GM18951 (cell line): ENCODE data around the gene FOXO3.

Source experiments
- POLR2A ChIP-seq: IDR thresholded peaks from 4 replicates; pipeline ENCODE4 v1.6.1; 2011; ENCODE audit warnings: mild to moderate bottlenecking; ENCODE audit not compliant: insufficient read length, insufficient read depth; ENCODE audit errors: extremely low read depth
- in situ Hi-C: fragments of 300-500 bp; cut with MboI; formaldehyde crosslinking; loops from one replicate; pipeline ENCODE4 v1.12.0; 2022; ENCODE audit warnings: low sequenced_read_pairs, mixed read lengths, inconsistent platforms; ENCODE audit not compliant: unreplicated experiment

Gene FOXO3

GRCh38 chr6:108543175-108543940, 17.4 kb upstream of the FOXO3 start:
- no peak for TF ChIP-seq POLR2A
- in situ Hi-C loops = loop anchor here (10.0 kb wide), 2 partner anchors 351 to 521 kb away; no protein-coding TSS in a partner anchor

- in situ Hi-C loops = loop anchor here (10.0 kb wide), 2 partner anchors 350 to 520 kb away; no protein-coding TSS in a partner anchor
- TF ChIP-seq POLR2A = no peak
Measured at GRCh38 chr6:108544606-108545005, 16.1 kb upstream of the FOXO3 start.

GRCh38 chr6:108546079-108547049, 14.4 kb upstream of the FOXO3 start:
- TF ChIP-seq POLR2A = no peak
- in situ Hi-C loops = loop anchor here (10.0 kb wide), 2 partner anchors 348 to 518 kb away; no protein-coding TSS in a partner anchor

GRCh38 chr6:108549241-108549640, 11.5 kb upstream of the FOXO3 start:
- in situ Hi-C loops = loop anchor here (10.0 kb wide), 2 partner anchors 346 to 516 kb away; no protein-coding TSS in a partner anchor

GRCh38 chr6:108549741-108550140, 11.0 kb upstream of the FOXO3 start:
- TF ChIP-seq POLR2A = no peak
- in situ Hi-C loops = loop anchor here (10.0 kb wide), 2 partner anchors 345 to 515 kb away; no protein-coding TSS in a partner anchor

More at GRCh38 chr6:108549241-108549640, 11.5 kb upstream of the FOXO3 start:
- no peak for TF ChIP-seq POLR2A

GRCh38 chr6:108550256-108550655, 10.5 kb upstream of the FOXO3 start:
- TF ChIP-seq POLR2A = no peak
- in situ Hi-C loops = no loop called here

- TF ChIP-seq POLR2A = no peak
- in situ Hi-C loops = no loop called here
Measured at GRCh38 chr6:108555399-108556052, 5.2 kb upstream of the FOXO3 start.

GRCh38 chr6:108556250-108556649, 4.5 kb upstream of the FOXO3 start:
- in situ Hi-C loops = no loop called here
- no peak for TF ChIP-seq POLR2A

- in situ Hi-C loops = no loop called here
Measured at GRCh38 chr6:108556866-108557493, 3.7 kb upstream of the FOXO3 start.

GRCh38 chr6:108557494-108558371, 3.0 kb upstream of the FOXO3 start:
- in situ Hi-C loops = no loop called here

More at GRCh38 chr6:108556866-108557493, 3.7 kb upstream of the FOXO3 start:
- no peak for TF ChIP-seq POLR2A

GRCh38 chr6:108558372-108559096, 2.2 kb upstream of the FOXO3 start:
- no peak for TF ChIP-seq POLR2A
- in situ Hi-C loops = no loop called here

More at GRCh38 chr6:108557494-108558371, 3.0 kb upstream of the FOXO3 start:
- TF ChIP-seq POLR2A = no peak
